IMR-90 (cell line): Measurements from ENCODE around the gene EGR2. TPM values are rescaled to one million over a fixed set of nuclear protein-coding genes. Genes with fewer than 3 reads are reported as not detected.

Source experiments
- ATAC-seq: fragments of 200-7000 bp; cut with Tn5 transposase; 2 replicates; pipeline ENCODE4 v1.9.1; 2020; ENCODE audit warnings: low read depth, mild to moderate bottlenecking, moderate library complexity
- BruUV-seq: library from RNA; stranded (reverse); fragments of 400-500 nt; replicated peaks from 2 replicates; lab custom pipeline; 2021; lab: Mats Ljungman, UMichigan
- CTCF ChIA-PET: fragments of 300-600 bp; formaldehyde crosslinking; extraction: SDS; loops from one replicate; lab custom pipeline; 2021; ENCODE audit warnings: antibody characterized with exemption; lab: Yijun Ruan, JAX
- POLR2A ChIA-PET: fragments of 300-600 bp; sonication (Branson Sonifier 250); formaldehyde crosslinking; loops from one replicate; lab custom pipeline; 2022; ENCODE audit warnings: antibody characterized with exemption; ENCODE audit not compliant: unreplicated experiment; lab: Charles Lee
- DNase-seq: peaks from one replicate; pipeline ENCODE4 v3.0.0; 2013
- H2AFZ ChIP-seq: replicated peaks from 2 replicates; pipeline ENCODE3; 2013; ENCODE audit warnings: low read length, mild to moderate bottlenecking; ENCODE audit not compliant: poor library complexity
- H2AK5ac ChIP-seq: 2 replicates; pipeline ENCODE4 v1.6.1; 2013; ENCODE audit warnings: low read depth, low read length, inconsistent platforms
- H2AK9ac ChIP-seq: replicated peaks from 2 replicates; pipeline ENCODE3; 2013; ENCODE audit warnings: mild to moderate bottlenecking, low read depth, low read length, moderate library complexity; ENCODE audit not compliant: poor library complexity
- H2BK120ac ChIP-seq: 2 replicates; pipeline ENCODE4 v1.6.1; 2013; ENCODE audit warnings: low read depth, low read length, inconsistent platforms
- H2BK15ac ChIP-seq: 3 replicates; pipeline ENCODE4 v1.6.1; 2013; ENCODE audit warnings: low read depth, low read length, inconsistent platforms
- H2BK20ac ChIP-seq: 2 replicates; pipeline ENCODE4 v1.6.1; 2013; ENCODE audit warnings: low read depth, mild to moderate bottlenecking, inconsistent platforms, low read length, moderate library complexity
- H2BK5ac ChIP-seq: 2 replicates; pipeline ENCODE4 v1.6.1; 2013; ENCODE audit warnings: mild to moderate bottlenecking, low read depth, low read length, inconsistent platforms; ENCODE audit not compliant: poor library complexity, severe bottlenecking
- H3K14ac ChIP-seq: replicated peaks from 2 replicates; pipeline ENCODE4 v1.6.1; 2013; ENCODE audit warnings: low read depth, low read length, inconsistent platforms
- H3K18ac ChIP-seq: 2 replicates; pipeline ENCODE4 v1.6.1; 2013; ENCODE audit warnings: low read depth, low read length, control low read depth
- H3K23ac ChIP-seq: 2 replicates; pipeline ENCODE4 v1.6.1; 2013; ENCODE audit warnings: low read depth, low read length, inconsistent platforms
- H3K27ac ChIP-seq: 2 replicates; pipeline ENCODE4 v1.5.1; 2013; ENCODE audit warnings: mild to moderate bottlenecking, control low read depth, low read length; ENCODE audit not compliant: insufficient read depth
- H3K27me3 ChIP-seq: 2 replicates; pipeline ENCODE4 v1.6.1; 2013; ENCODE audit warnings: low read length; ENCODE audit not compliant: control insufficient read depth, insufficient read depth
- H3K36me3 ChIP-seq: 2 replicates; pipeline ENCODE4 v1.6.1; 2013; ENCODE audit warnings: low read length, mixed read lengths; ENCODE audit not compliant: control insufficient read depth, insufficient read depth
- H3K4ac ChIP-seq: 2 replicates; pipeline ENCODE4 v1.6.1; 2013; ENCODE audit warnings: low read depth, low read length, inconsistent platforms
- H3K4me1 ChIP-seq: 2 replicates; pipeline ENCODE4 v1.6.1; 2013; ENCODE audit warnings: low read length, mixed read lengths; ENCODE audit not compliant: control insufficient read depth, insufficient read depth
- H3K4me2 ChIP-seq: 2 replicates; pipeline ENCODE4 v1.6.1; 2013; ENCODE audit warnings: low read depth, mild to moderate bottlenecking, control low read depth, low read length, moderate library complexity
- H3K4me3 ChIP-seq: 2 replicates; pipeline ENCODE4 v1.5.1; 2013; ENCODE audit warnings: low read depth, mild to moderate bottlenecking, control low read depth, low read length, moderate library complexity; ENCODE audit not compliant: insufficient read depth
- H3K56ac ChIP-seq: 2 replicates; pipeline ENCODE4 v1.6.1; 2013; ENCODE audit warnings: low read length, inconsistent platforms; ENCODE audit not compliant: insufficient read depth; ENCODE audit errors: extremely low read depth
- H3K79me1 ChIP-seq, 2 experiments: 2 replicates each; pipeline ENCODE4 v1.6.1; 2013; ENCODE audit warnings: low read length in 2 of 2, inconsistent platforms in 1 of 2, low read depth in 1 of 2
- H3K9ac ChIP-seq: 2 replicates; pipeline ENCODE4 v1.6.1; 2013; ENCODE audit warnings: low read depth, low read length, control low read depth
- H3K9me1 ChIP-seq: 2 replicates; pipeline ENCODE4 v1.6.1; 2013; ENCODE audit warnings: low read length, inconsistent platforms; ENCODE audit not compliant: insufficient read depth
- H3K9me3 ChIP-seq: 2 replicates; pipeline ENCODE4 v1.6.1; 2013; ENCODE audit warnings: low read length; ENCODE audit not compliant: control insufficient read depth, insufficient read depth
- H4K20me1 ChIP-seq: 2 replicates; pipeline ENCODE4 v1.6.1; 2013; ENCODE audit warnings: low read length, inconsistent platforms; ENCODE audit not compliant: insufficient read depth
- H4K5ac ChIP-seq: 2 replicates; pipeline ENCODE4 v1.6.1; 2013; ENCODE audit warnings: mild to moderate bottlenecking, low read depth, low read length, control low read depth
- H4K8ac ChIP-seq, 2 experiments: 2 replicates each; pipeline ENCODE4 v1.6.1; 2013; ENCODE audit warnings: low read depth in 2 of 2, low read length in 2 of 2, control low read depth in 1 of 2, inconsistent platforms in 1 of 2
- H4K91ac ChIP-seq: 2 replicates; pipeline ENCODE4 v1.6.1; 2013; ENCODE audit warnings: low read depth, low read length, inconsistent platforms; ENCODE audit not compliant: insufficient read depth
- FOS ChIP-seq: fragments of 150-350 bp; IDR thresholded peaks from 2 replicates; pipeline ENCODE4 v1.6.1; 2016; ENCODE audit warnings: low read depth, low read length
- MAZ ChIP-seq: IDR thresholded peaks from 2 replicates; pipeline ENCODE4 v1.6.1; 2012; ENCODE audit warnings: low read depth, mild to moderate bottlenecking, low read length, improper control_type of control experiment, moderate library complexity, borderline replicate concordance
- WGBS, 2 experiments: methylation state at CpG; one replicate each; pipeline versions ENCODE4 v1.1.5 to v1.1.7; 2013; ENCODE audit warnings: missing lambda C conversion rate in 2 of 2; ENCODE audit not compliant: insufficient read length in 1 of 2; ENCODE audit errors: extremely low coverage in 2 of 2; 5-methylcytosine and 5-hydroxymethylcytosine counted together
- dilution Hi-C: fragments of 300-500 bp; cut with HindIII; formaldehyde crosslinking; loops from one replicate; pipeline ENCODE4 v1.14.3; 2018; ENCODE audit warnings: low sequenced_read_pairs; ENCODE audit not compliant: unreplicated experiment
- in situ Hi-C: fragments of 300-500 bp; cut with MboI; formaldehyde crosslinking; loops from 3 replicates; pipeline ENCODE4 v1.14.3; 2019; ENCODE audit warnings: low sequenced_read_pairs, inconsistent platforms, mixed read lengths
- intact Hi-C: fragments of 100-400 bp; cut with micrococcal nuclease; formaldehyde crosslinking; loops from 2 replicates; pipeline ENCODE4 v1.10.0; 2022
- polyA plus RNA-seq, 3 experiments: library from polyadenylated mRNA; depleted of rRNA; stranded (reverse); fragments of >200 nt; gene quantifications; 2 replicates each; pipeline ENCODE4 v1.2.3, GENCODE V29; 2012; ENCODE audit warnings: low replicate concordance in 1 of 3
- total RNA-seq: library from RNA; depleted of rRNA; stranded (reverse); fragments of >200 nt; gene quantifications from 2 replicates; pipeline ENCODE4 v1.2.3, GENCODE V29; 2012

The EGR2 gene
- total and polyA plus RNA-seq, 2 of the 4 experiments (the other 2 are of a cell fraction) = 0.36 to 1.2 TPM

DNA sequence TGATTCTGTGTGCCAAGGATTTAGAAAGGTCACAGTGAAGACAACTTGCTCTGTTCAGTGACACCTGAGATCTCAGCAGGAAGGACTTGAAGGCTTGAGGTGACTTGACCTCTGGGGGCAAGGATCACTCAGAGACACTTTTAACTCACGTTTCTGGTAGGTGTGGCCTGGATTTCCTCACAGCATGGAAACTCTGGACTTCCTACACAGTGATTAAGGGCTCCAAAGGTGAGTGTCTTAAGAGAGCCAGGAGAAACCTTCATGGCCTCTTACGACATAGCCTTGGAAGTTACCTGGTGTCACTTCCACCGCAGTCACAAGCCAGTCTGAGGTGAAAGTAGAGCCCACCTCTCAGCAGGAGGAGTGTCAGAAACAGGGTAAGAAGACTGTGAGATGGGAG, 49.8 kb downstream of the EGR2 start:
- Histone ChIP-seq H2AFZ (no peak overlapping the region), H3K56ac (no peak overlapping the region), H3K14ac (no peak overlapping the region; the same call in 1 of the 2 replicates), H4K5ac (no peak overlapping the region), H3K36me3 (no peaks in the 10 kb centered on the region), H4K8ac (no peak overlapping the region), H2BK15ac (no peak overlapping the region), H2BK120ac (no peak overlapping the region), H2BK20ac (no peak overlapping the region), H2BK5ac (no peak overlapping the region), H3K9ac (no peak overlapping the region), H2AK9ac (no peak overlapping the region), H3K4me2 (no peak overlapping the region), H2AK5ac (no peak overlapping the region), H3K4ac (no peak overlapping the region), H3K27me3 (no peaks in the 10 kb centered on the region; the same call in 1 of the 2 replicates), H3K4me3 (no peak overlapping the region), H3K4me1 (no peaks in the 10 kb centered on the region), H3K27ac (no peak overlapping the region), H3K18ac (no peak overlapping the region), H3K9me1 (peaks cover 2% of the 10 kb centered on the region; the same call in 1 of the 2 replicates), H3K9me3 (no peaks in the 10 kb centered on the region), H4K91ac (no peak overlapping the region), H3K79me1 (no peaks in the 10 kb centered on the region), H4K20me1 (no peaks in the 10 kb centered on the region), H3K23ac (no peak overlapping the region)
- ATAC-seq (no peak), DNase-seq (no peak)
- in situ Hi-C loops = no loop called here
- intact Hi-C loops = no loop called here
- no peak for TF ChIP-seq MAZ
- TF ChIP-seq FOS = no peak
- no CpG with 5 or more reads among the region's 3 CpGs for whole genome bisulfite sequencing, 2 experiments
- POLR2A ChIA-PET = no interaction called here
- CTCF ChIA-PET = no interaction called here
- dilution Hi-C loops = no loop called here
- no TSS peak for BruUV-seq
